Measurements from ENCODE around the gene GSTA1. TPM values are rescaled to one million over a fixed set of nuclear protein-coding genes. Genes with fewer than 3 reads are reported as not detected.
"Not testable (repeated sequence)": the region's sequence is repeated elsewhere in the genome, so short reads cannot be mapped to it uniquely, and the experiment has no call there.

GSTA1 gene
- total RNA-seq, 4 donors from 2014 or later: 1.4 to 18.5 (median 16.2) TPM; not detected in 1

- Histone ChIP-seq H3K36me3 (no peaks in the 10 kb centered on the region), H3K27me3 (no peaks in the 10 kb centered on the region), H3K9me3 (no peaks in the 10 kb centered on the region), H3K4me3 (no peak overlapping the region), H3K4me1 (no peaks in the 10 kb centered on the region), H3K27ac (no peak overlapping the region)
- TF ChIP-seq EP300 (IDR thresholded peaks at IDR 0.05; ENCODE audit: low read depth) (no peak), POLR2AphosphoS5 (IDR thresholded peaks at IDR 0.05) (no peak), CTCF (IDR thresholded peaks at IDR 0.05) (no peak), POLR2A (IDR thresholded peaks at IDR 0.05) (no peak)
- intact Hi-C loops (cut with DNase I; ENCODE audit: low total_unique reads) (no loop called here), in situ Hi-C loops (cut with MboI; ENCODE audit: low pct_ligation_motif_present in 1 of 4, low pct_unique_long_range_greater_than_20kb in 1 of 4, low sequenced_read_pairs in 3 of 4) (no loop called here)
- 0% methylated on average over 1 of the region's 1 CpG; no CpG with 5 or more reads in 1 of the 2 donors for WGBS, 2 donors (ENCODE audit: low coverage in 1 of 2)
- no peak for DNase-seq
These were observed 12.8 kb downstream of the GSTA1 start for GRCh38 chr6:52790861-52791260.

- H3K36me3 ChIP-seq; H3K4me3 ChIP-seq; H3K27ac ChIP-seq; intact Hi-C loops (cut with DNase I; ENCODE audit: low total_unique reads); DNase-seq; H3K27me3 ChIP-seq; H3K4me1 ChIP-seq; H3K9me3 ChIP-seq: not testable (repeated sequence)
- WGBS, 2 donors (ENCODE audit: low coverage in 1 of 2): 78% methylated on average over 1 of the region's 1 CpG; no CpG with 5 or more reads in 1 of the 2 donors
- in situ Hi-C loops (cut with MboI; ENCODE audit: low pct_ligation_motif_present in 1 of 4, low pct_unique_long_range_greater_than_20kb in 1 of 4, low sequenced_read_pairs in 3 of 4): loop anchor here in 2 of 4 donors (5.0 kb wide), 1 partner anchor 38 kb away; no protein-coding TSS in a partner anchor
These were observed 14.0 kb downstream of the GSTA1 start for GRCh38 chr6:52789658-52790057.

- WGBS, 2 donors (ENCODE audit: low coverage in 1 of 2): 42 to 55% methylated on average over 2 to 3 of the region's 3 CpGs
- intact Hi-C loops (cut with DNase I; ENCODE audit: low total_unique reads) (no loop called here), in situ Hi-C loops (cut with MboI; ENCODE audit: low pct_ligation_motif_present in 1 of 4, low pct_unique_long_range_greater_than_20kb in 1 of 4, low sequenced_read_pairs in 3 of 4) (loop anchor here in 2 of 4 donors (5.0 kb wide), 1 partner anchor 39 kb away; no protein-coding TSS in a partner anchor)
- no peak for DNase-seq
- TF ChIP-seq CTCF (IDR thresholded peaks at IDR 0.05): no peak
- no peak for TF ChIP-seq POLR2A (IDR thresholded peaks at IDR 0.05)
- no peak for TF ChIP-seq EP300 (IDR thresholded peaks at IDR 0.05; ENCODE audit: low read depth)
- TF ChIP-seq POLR2AphosphoS5 (IDR thresholded peaks at IDR 0.05): no peak
- Histone ChIP-seq H3K4me3 (no peak overlapping the region), H3K27me3 (no peaks in the 10 kb centered on the region), H3K4me1 (no peaks in the 10 kb centered on the region), H3K27ac (peak overlapping the region in 1 of 4 donors; percentile 20), H3K9me3 (no peaks in the 10 kb centered on the region), H3K36me3 (no peaks in the 10 kb centered on the region)
These were observed 15.1 kb downstream of the GSTA1 start for GRCh38 chr6:52788478-52788877.

- no peak overlapping the region for H3K4me3 ChIP-seq
These were observed 15.7 kb downstream of the GSTA1 start for GRCh38 chr6:52787917-52788316.

More at GRCh38 chr6:52787917-52788316, 15.7 kb downstream of the GSTA1 start:
- in situ Hi-C loops (cut with MboI; ENCODE audit: low pct_ligation_motif_present in 1 of 4, low pct_unique_long_range_greater_than_20kb in 1 of 4, low sequenced_read_pairs in 3 of 4): loop anchor here in 2 of 4 donors (5.0 kb wide), 1 partner anchor 39 kb away; no protein-coding TSS in a partner anchor
- H3K27me3 ChIP-seq: no peaks in the 10 kb centered on the region
- H3K27ac ChIP-seq: peak overlapping the region in 1 of 4 donors; percentile 20
- H3K4me1 ChIP-seq: peaks cover 0 to 1% (median 0%) of the 10 kb centered on the region in 4 donors
- 38 to 40% methylated on average over 3 of the region's 3 CpGs for WGBS, 2 donors (ENCODE audit: low coverage in 1 of 2)
- H3K36me3 ChIP-seq: no peaks in the 10 kb centered on the region
- no peak for DNase-seq
- no peak for TF ChIP-seq CTCF (IDR thresholded peaks at IDR 0.05)
- TF ChIP-seq POLR2A (IDR thresholded peaks at IDR 0.05): no peak
- TF ChIP-seq EP300 (IDR thresholded peaks at IDR 0.05; ENCODE audit: low read depth): no peak
- TF ChIP-seq POLR2AphosphoS5 (IDR thresholded peaks at IDR 0.05): no peak
- intact Hi-C loops (cut with DNase I; ENCODE audit: low total_unique reads): loop anchor here (2.0 kb wide), 1 partner anchor 39 kb away; no protein-coding TSS in a partner anchor
- H3K9me3 ChIP-seq: no peaks in the 10 kb centered on the region
